ENCODE measurements around the gene MACROD2.

DNA sequence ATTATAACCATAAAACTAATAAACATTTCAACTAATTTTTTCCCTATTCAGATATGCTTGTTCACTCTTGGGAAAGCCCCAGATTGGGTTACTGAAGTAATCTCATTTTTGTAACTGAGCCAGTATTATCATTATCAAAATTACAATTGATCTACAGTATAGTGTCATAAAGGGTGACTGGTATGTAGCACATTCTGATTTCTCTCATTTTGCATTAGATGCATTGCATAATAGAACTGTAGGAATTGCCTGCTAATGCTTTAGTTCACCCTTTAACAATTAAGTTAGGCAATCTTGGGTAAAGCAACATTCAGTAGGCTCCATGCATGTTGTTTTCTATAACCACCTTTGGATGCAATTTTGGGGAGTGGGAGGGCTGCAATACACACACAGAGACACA is 492.9 kb downstream of the MACROD2 start:
- TF ChIP-seq CTCF (IDR thresholded peaks at IDR 0.05) (no peak), POLR2A (IDR thresholded peaks at IDR 0.05) (no peak)
